ENCODE measurements around the gene UTF1.

DNA sequence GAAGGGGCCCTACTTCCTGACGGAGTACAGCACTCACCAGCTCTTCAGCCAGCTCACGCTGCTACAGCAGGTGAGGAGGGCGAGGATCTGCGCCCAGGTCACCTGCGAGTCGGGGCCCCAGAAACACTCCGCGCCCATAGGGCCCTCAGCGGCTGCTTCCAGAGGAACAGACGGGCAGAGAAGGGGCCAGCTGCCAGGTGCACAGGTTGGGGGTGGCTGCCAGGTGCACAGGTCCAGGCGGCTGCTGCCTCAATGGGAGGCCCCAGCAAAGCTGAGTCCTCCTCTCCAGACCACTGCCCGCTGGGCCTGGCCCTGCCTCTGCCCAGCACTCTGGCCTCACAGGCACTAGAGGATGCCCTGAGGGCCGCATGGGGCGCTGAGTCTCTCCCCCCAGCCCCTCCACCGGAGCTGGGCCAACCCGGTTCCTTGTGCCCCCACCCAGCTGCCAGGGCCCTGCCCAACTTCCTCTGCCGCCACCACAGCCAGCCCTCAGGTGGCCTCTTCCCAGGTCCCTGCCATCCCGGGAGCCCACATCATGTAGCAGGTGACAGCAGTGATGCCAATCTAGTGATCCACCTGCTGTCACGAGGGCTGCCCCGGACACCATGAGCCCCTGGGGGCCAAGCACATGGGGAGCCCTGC, 17.0 kb upstream of the UTF1 start:
- TF ChIP-seq, protein P1, sequence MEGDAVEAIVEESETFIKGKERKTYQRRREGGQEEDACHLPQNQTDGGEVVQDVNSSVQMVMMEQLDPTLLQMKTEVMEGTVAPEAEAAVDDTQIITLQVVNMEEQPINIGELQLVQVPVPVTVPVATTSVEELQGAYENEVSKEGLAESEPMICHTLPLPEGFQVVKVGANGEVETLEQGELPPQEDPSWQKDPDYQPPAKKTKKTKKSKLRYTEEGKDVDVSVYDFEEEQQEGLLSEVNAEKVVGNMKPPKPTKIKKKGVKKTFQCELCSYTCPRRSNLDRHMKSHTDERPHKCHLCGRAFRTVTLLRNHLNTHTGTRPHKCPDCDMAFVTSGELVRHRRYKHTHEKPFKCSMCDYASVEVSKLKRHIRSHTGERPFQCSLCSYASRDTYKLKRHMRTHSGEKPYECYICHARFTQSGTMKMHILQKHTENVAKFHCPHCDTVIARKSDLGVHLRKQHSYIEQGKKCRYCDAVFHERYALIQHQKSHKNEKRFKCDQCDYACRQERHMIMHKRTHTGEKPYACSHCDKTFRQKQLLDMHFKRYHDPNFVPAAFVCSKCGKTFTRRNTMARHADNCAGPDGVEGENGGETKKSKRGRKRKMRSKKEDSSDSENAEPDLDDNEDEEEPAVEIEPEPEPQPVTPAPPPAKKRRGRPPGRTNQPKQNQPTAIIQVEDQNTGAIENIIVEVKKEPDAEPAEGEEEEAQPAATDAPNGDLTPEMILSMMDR (IDR thresholded peaks at IDR 0.05) = no peak
- TF ChIP-seq POLR2A (IDR thresholded peaks at IDR 0.05) (no peak), POLR2AphosphoS5 (IDR thresholded peaks at IDR 0.05) (no peak)

Measured in prostate gland (tissue), 2 donors.